CD4-positive, alpha-beta T cell treated with Interleukin-12 subunit alpha and Interleukin-12 subunit beta, for 1 hour (primary cell): ENCODE measurements around the gene POC1B.

Source experiments
- DNase-seq: peaks from one replicate; pipeline ENCODE4 v3.0.0-alpha.2; 2020

The POC1B gene

GRCh38 chr12:89379839-89380467, 145.9 kb downstream of the POC1B start:
- no peak for DNase-seq

DNA sequence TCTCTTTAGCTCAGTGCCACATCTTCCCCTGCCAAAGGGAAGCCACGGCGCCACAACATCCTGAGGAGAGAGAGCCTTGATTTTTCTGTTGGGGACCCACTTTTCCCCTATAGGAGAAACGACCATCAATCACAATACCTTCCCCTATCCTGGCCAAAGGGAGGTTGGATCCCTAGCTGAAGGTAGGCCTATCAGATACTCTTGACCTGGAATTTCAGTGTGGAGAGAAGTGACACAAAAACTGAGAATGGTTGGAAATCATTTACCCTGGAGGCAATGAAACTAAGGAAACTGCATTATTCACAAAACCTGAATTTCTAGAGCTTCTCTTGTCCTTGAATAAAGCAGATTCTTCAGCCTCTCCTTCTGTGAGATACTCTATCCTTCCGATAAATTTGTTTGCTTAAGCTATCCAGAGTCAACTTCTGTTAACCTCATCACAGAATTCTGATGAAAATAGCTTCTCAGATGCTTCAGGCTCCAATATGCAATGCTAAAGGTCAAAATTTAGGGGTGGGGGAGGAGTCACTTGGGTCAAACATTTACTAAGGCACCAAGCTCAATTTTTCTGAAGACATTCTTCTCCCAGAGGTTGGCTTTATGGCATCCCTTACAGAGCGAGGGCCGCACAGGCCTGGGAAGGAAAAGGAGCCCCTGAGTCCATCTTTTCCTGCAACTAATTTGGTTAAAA, 146.6 kb downstream of the POC1B start:
- no peak for DNase-seq

- no peak for DNase-seq
These were observed 149.0 kb downstream of the POC1B start for GRCh38 chr12:89376844-89377243.

- DNase-seq, result no peak
These were observed 149.7 kb downstream of the POC1B start for GRCh38 chr12:89376202-89376529.

DNA sequence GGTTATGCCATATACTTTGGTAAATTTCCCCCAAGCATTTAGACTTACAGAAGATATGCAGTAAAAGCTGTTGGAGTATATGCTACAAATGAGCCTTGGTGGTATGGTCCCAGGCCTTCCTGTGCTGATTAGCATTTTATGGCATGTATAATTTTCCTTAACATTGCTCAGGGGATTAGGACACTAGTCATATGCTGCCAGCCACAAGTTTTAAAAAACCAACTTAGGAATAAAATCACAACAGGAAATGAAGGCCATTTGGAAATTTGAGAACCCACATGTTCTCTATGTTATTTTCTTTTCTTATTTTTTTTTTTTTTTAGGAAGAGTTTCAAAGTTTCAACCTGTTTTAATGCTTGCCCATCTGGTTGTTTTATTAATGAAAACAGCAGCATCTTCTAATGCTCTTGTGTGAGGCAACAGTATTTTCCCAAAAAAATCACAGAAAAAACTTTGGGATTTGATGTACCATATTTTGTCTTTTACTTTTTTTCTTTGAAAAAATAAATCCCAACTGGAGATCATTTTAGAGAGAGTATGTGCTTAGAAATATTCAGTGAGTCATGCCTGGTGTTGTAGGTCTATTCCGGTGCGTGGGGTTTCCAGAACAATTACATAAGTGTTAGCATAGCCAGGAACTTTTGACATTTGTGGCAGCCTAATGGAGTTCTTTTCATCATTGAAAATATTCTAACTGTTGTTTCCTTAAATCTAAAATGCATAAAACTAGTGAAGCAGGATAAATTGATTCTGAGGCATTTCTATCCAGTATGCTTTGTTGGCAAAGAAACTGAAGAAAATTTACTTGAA, 151.9 kb downstream of the POC1B start:
- DNase-seq, result no peak

DNA sequence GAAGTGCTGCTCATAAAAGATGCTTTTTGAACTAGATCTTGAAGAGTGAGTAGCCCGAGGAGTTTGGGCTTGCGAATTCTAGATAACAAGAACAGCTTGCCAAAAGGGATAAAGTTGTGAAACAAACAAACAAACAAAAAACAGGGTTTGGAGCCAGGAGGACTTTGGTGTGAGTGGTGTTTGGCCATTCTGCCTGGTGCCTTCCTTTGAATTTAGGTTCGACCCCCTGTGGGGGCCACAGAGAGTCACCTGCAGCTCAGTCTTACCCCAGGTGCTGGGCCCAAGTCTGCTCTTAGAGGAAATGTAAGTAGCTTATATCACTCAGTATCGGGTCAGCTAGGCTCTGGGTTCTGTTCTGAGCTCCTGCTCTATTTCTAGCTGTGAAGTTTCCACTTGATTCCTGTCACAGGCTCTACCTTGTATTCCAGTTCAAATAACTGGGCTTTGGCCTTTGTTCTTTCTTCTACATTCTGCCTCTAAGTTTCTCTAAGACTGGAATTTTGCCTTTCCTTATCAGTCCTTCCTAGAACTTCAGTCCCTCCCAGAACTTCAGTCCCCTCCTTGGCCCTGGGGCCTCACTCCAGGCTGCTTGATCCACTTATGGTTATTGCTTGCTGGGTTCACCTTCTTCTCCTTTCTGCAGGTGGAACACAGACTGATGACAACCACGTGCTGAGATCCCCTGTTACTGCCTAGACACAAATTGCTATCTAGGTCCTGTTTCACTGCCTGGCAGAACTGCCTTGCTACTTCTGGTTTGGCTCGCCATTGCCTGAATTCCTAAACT, 153.1 kb downstream of the POC1B start:
- DNase-seq, result no peak

DNA sequence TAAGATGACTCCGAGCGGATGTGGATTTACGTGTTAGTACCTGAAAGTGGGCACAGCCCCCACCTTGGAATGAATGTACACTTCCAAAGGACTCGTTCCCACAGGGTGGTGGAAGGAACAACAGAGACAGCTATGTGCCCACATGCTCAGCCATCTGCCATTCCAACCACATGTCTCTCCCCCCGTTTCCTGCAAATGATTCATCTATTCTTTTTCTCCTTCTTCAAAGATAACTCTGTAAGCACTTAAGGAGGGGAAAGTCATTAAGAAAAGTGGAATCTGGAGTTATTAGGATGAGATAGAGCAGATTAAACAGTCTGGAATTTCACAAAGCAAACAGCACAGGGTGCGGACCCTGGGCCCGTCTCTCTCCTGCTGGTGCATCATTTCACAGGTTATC, 155.0 kb downstream of the POC1B start:
- no peak for DNase-seq

- DNase-seq, result no peak
These were observed 155.4 kb downstream of the POC1B start for GRCh38 chr12:89370421-89370831.
